Stimulated activated CD8-positive, alpha-beta memory T cell treated with anti-CD3 and anti-CD28 coated beads, Interleukin-15, amount 100 ng/mL, for 48 hours (primary cell): ENCODE measurements around the gene HLA-DOB.
A peak's percentile ranks its signal among the peaks of the same experiment; 100 is the strongest.

Experiments used
- DNase-seq, 2 donors: peaks; one replicate each; pipeline ENCODE4 v3.0.0-alpha.2; 2020; ENCODE audit warnings: low read depth in 2 of 2

HLA-DOB gene

GRCh38 chr6:32843331-32843978, 26.7 kb upstream of the HLA-DOB start:
- DNase-seq, result no peak

- no peak for DNase-seq
Measured at GRCh38 chr6:32842690-32843089, 25.9 kb upstream of the HLA-DOB start.

GRCh38 chr6:32842021-32842650, 25.3 kb upstream of the HLA-DOB start:
- no peak for DNase-seq

- no peak for DNase-seq
Measured at GRCh38 chr6:32840604-32841246, 23.9 kb upstream of the HLA-DOB start.

GRCh38 chr6:32839356-32839755, 22.6 kb upstream of the HLA-DOB start:
- DNase-seq, result no peak

- peak; percentile 94 to 96 for DNase-seq
Measured at GRCh38 chr6:32838114-32838958, 21.5 kb upstream of the HLA-DOB start, which contains the start of gene TAP2. Gene TAP2 (minus strand): TSS chr6:32838739. CDS start chr6:32838233, 506 bp downstream.

DNA sequence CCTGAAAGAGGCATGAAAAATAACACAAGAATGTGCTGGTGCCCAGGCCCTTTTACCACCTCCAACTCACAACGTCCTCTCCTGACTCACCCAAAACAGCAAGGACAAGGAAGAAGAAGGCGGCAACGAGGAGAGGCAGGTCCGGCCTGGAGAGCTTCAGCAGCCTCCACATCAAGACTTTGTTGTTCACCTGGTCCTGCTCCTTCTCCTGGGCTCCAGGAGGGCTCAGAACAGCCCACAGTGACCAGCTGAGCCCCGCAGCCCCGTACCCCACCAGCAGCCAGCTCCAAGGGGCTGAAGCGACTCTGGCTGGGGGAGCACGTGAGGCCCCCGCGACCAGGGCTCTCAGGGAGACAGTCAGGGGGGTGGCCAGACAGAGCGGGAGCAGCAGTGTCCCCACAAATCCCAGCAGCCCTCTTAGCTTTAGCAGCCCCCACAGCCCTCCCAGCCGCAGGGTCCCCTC, 20.9 kb upstream of the HLA-DOB start:
- no peak for DNase-seq

DNA sequence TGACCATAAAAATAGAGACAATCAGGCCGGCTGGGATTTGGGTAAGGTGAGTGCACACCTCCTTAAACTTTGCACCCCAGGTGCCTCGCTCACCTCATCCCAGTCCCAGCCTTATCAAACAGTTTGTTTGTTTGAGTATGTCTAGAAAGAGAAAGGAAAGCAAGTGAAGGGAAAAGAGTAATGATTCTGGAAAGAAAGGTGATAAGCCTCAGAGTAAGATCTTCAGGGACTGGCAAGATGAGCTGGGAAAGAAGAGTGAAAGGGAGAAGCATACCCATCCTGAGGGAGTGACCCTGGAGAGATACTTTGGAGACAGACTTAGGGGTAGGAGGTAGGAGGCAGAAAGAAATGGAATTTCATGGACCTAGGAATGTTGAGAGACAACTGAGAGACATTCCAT, 20.1 kb upstream of the HLA-DOB start:
- DNase-seq, result no peak

GRCh38 chr6:32835167-32835893, 18.5 kb upstream of the HLA-DOB start:
- no peak for DNase-seq

DNA sequence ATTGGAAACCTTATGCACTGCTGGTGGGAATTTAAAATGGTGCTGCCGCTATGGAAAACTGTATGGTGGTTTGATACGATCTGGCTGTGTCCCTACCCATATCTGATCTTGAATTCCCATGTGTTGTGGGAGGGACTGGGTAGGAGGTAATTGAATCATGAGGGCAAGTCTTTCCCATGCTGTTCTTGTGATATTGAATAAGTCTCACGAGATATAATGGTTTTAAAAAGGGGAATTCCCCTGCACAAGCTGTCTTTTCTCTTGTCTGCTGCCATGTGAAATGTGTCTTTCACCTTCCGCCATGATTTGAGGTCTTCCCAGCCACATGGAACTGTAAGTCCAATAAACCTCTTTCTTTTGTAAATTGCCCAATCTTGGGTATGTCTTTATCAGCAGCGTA, 16.9 kb upstream of the HLA-DOB start:
- DNase-seq, result no peak

- no peak for DNase-seq
Measured at GRCh38 chr6:32832535-32832934, 15.7 kb upstream of the HLA-DOB start.

- no peak for DNase-seq
Measured at GRCh38 chr6:32830936-32831335, 14.1 kb upstream of the HLA-DOB start.

GRCh38 chr6:32830017-32830416, 13.2 kb upstream of the HLA-DOB start:
- no peak for DNase-seq

DNA sequence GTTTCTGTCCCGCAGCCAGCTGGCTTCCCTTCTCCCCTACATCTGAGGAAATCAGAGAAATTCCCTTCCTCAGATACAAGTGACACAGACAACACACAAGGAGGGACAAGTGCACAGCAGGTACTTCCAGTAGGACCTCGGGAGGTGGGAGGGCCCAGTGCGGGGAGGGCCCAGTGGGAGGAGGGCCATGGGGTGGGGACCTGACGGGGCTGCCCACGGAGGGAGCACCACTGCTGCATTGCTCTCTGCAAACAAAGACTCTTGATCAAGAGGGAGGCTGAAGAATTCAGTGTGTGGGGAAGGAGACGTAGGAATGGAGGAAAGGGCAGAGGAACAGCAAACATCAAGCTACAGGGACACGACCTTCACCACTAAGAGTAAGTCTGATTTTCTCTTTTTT, 12.7 kb upstream of the HLA-DOB start:
- no peak for DNase-seq

DNA sequence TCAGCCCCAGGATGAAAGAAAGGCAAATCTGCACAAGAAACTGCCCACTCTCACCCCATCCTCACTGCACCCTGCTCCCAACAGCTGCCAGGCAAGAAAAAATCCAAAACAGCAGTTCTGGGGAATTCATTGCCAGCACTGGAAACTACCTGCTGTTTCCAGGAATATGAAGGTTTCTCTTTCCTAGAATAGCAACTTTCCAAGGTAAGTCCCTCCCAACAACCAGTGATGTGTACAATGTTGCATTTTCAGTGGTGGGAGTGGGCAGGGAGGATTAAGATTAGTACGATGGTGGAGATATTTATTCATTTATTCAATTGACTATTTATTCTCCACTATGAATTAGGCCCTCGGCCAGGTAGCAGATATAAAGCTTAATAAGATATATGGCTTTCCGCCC, 10.2 kb upstream of the HLA-DOB start:
- no peak for DNase-seq

DNA sequence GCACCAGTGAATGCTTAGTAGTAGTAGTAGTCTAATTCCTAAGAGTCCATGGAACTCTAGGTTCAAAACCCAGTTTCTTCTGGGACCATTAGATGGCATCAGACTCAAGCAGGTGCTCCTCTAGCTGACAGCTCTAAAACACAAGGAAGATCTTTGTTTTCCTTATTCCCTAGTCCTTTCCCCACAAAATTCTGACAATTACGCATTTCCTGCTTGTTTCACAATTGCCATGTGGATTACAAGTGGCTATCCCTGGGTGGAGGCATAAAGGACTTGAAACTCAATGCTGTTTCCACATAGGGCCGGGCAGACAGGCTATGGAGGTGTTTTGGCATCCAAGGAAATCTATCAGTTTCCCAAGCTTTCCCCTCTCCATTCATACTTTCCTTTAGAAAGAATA, 9.2 kb upstream of the HLA-DOB start:
- DNase-seq, result no peak

DNA sequence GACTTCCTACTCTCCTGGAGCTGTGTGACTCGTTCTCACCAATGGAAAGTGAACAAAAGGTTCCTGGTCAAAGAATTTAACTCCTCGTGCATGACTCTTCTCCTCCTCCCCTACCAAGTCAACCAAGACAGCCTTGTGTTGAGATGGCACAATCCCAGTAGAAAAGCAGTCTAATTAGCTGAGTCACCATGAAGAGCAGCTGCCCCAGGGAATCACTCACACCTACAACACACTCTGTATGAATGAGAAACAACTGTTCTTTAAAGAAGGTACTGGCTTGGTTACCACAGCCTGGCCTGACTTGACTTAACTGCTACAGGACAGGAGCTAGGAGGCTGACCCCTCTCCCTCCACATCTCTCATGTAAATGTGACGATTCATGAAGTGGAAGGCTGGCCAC, 2.9 kb upstream of the HLA-DOB start:
- no peak for DNase-seq

- no peak for DNase-seq
Measured at GRCh38 chr6:32818867-32819266, 2.1 kb upstream of the HLA-DOB start.

GRCh38 chr6:32815996-32816395, 806 bp downstream of the HLA-DOB start:
- DNase-seq, result no peak

- DNase-seq, result no peak
Measured at GRCh38 chr6:32815115-32815514, 1.7 kb downstream of the HLA-DOB start.

DNA sequence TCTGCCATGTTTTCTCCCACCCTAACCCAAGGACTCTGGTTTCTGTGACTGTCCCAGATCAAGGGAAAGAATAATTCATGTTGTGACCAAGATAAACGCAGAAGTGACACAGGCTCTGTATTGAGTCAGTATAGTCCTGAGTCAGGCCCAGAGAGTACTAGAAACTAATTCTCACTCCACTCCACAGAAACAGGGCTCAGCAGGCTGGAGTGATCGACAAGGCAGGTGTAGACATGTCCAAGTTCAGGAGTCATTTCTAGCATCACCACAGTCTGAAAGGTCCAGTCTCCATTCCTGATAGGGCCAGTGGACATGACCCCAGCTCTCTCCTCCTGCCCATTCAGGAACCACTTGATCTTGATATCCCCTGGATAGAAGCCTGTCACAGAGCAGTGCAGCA, 2.7 kb downstream of the HLA-DOB start:
- no peak for DNase-seq

DNA sequence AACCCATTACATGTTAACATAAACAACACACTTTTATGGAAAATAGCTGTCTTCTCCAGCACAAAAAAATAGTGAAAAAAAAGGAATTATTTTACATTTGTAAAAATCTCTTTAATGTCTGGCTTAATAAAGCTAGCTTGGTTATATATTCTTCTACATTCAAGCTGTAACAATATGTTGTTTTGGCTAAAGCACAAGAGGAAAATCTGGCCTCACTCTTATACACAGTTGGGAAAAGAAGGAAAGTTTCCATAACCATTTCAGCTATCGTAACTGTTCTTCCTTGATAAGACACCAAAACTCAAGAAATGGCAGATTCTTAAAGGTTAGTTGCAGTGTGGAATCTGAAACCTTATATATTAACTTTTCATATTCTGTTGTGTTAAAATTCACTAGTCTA, 7.6 kb downstream of the HLA-DOB start:
- DNase-seq, result no peak
